Esophagus (tissue), 2 donors: ENCODE data around the gene BCAS1. TPM values are rescaled to one million over a fixed set of nuclear protein-coding genes. Genes with fewer than 3 reads are reported as not detected.
"Not testable (repeated sequence)": the region's sequence is repeated elsewhere in the genome, so short reads cannot be mapped to it uniquely, and the experiment has no call there.

Experiments
- H3K27ac ChIP-seq, 2 donors: one replicate each; pipeline ENCODE4 v1.5.1; 2013; ENCODE audit warnings: low read depth in 2 of 2, mild to moderate bottlenecking in 2 of 2, inconsistent platforms in 1 of 2, low read length in 1 of 2, moderate library complexity in 1 of 2
- H3K27me3 ChIP-seq, 2 donors: one replicate each; pipeline ENCODE4 v1.6.1; 2013; ENCODE audit warnings: low read length in 2 of 2, control low read depth in 1 of 2, mild to moderate bottlenecking in 1 of 2; ENCODE audit not compliant: insufficient read depth in 2 of 2, control insufficient read depth in 1 of 2
- H3K36me3 ChIP-seq, 2 donors: one replicate each; pipeline ENCODE4 v1.6.1; 2013; ENCODE audit warnings: low read length in 1 of 2; ENCODE audit not compliant: control insufficient read depth in 2 of 2, insufficient read depth in 2 of 2
- H3K4me1 ChIP-seq, 2 donors: one replicate each; pipeline ENCODE4 v1.6.1; 2013; ENCODE audit warnings: low read length in 1 of 2; ENCODE audit not compliant: control insufficient read depth in 2 of 2, insufficient read depth in 2 of 2
- H3K4me3 ChIP-seq, 2 donors: one replicate each; pipeline ENCODE4 v1.5.1; 2013; ENCODE audit warnings: low read length in 2 of 2, mild to moderate bottlenecking in 2 of 2, low read depth in 1 of 2, moderate library complexity in 1 of 2
- H3K9me3 ChIP-seq, 2 donors: one replicate each; pipeline ENCODE4 v1.6.1; 2013; ENCODE audit warnings: mild to moderate bottlenecking in 2 of 2, low read depth in 1 of 2, low read length in 1 of 2, moderate library complexity in 1 of 2; ENCODE audit not compliant: control insufficient read depth in 2 of 2, insufficient read depth in 1 of 2
- WGBS, 2 donors: extraction: QIAGEN DNeasy Blood & Tissue Kit; methylation state at CpG; one replicate each; pipeline ENCODE4 v1.1.7; 2013; 5-methylcytosine and 5-hydroxymethylcytosine counted together
- polyA plus RNA-seq, 2 donors: library from polyadenylated mRNA; stranded (reverse); fragments of 200-250 nt; gene quantifications; one replicate each; pipeline ENCODE4 v1.2.3, GENCODE V29; 2013
- donor health status: healthy with polysubstance abuse.
- donor health status: Bipolar disorder and iron deficiency.

BCAS1 gene
- polyA plus RNA-seq, 2 donors = 4.7 to 9.0 TPM

DNA sequence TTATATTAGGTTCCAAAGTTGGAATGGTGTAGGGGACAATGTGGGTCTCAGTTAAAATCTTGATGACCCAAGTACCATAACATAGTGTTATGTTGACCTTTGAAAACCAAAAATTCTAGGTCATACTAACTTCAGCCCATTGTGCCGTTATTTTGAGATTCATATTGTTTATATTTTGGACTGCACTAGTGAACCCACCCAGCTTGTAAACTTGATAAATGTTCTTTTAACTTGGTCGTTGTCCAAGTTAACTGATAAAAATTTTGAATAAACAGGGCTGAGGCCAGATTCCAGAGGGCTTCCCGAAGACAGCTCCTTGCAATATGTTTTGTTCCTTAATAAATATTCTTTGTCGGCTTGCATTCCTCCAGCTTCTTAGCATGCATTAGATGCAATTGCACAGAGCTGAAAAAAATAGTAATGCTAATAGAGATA is 90.3 kb downstream of the BCAS1 start:
- no peak overlapping the region for H3K4me3 ChIP-seq
- no peaks in the 10 kb centered on the region for H3K27me3 ChIP-seq
- 44 to 49% methylated on average over 4 of the region's 4 CpGs for WGBS, 2 donors
- H3K4me1 ChIP-seq = no peaks in the 10 kb centered on the region
- no peaks in the 10 kb centered on the region for H3K36me3 ChIP-seq
- no peaks in the 10 kb centered on the region for H3K9me3 ChIP-seq
- H3K27ac ChIP-seq = no peak overlapping the region

DNA sequence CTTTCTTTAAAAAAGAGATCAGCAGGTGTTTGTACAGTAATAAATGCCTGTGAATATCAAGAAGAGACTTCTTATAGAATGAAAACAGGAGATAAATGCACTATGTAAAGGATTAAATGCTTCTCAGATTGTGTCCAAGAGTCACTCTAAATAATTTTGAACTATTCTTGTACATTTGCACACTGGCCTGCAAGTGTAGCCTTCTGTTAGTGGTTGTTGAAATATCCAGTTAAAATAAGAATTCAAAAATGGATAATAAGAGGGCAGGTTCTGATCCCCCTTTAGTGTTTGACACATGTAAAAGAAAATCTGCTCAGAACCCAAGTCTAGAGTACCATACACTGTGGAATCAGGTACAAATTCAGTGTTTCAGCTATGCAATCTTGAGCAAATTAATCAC is 91.9 kb downstream of the BCAS1 start:
- no peaks in the 10 kb centered on the region for H3K27me3 ChIP-seq
- no peaks in the 10 kb centered on the region for H3K36me3 ChIP-seq
- no peak overlapping the region for H3K27ac ChIP-seq
- no peak overlapping the region for H3K4me3 ChIP-seq
- no peaks in the 10 kb centered on the region for H3K4me1 ChIP-seq
- no peaks in the 10 kb centered on the region for H3K9me3 ChIP-seq

DNA sequence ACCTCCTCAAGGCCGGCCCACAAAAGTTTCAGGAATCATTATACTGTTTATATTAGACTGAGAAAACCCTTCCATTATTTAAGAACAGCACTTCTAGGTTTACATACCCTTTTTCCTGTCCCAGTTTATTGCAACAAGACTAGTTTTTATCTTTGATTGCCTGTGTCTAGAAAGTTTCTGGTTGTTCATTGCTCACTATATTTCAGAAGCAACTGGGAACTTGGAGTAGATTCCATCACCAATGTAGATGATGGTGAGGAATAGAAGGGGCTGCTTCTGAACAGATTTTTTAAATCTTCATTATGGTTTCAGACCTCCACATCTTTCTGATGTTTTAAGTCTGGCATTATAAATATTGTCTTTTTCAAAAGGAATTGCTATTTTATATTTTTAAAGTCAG is 93.0 kb downstream of the BCAS1 start:
- H3K9me3 ChIP-seq = no peaks in the 10 kb centered on the region
- no peak overlapping the region for H3K4me3 ChIP-seq
- H3K27ac ChIP-seq = no peak overlapping the region
- no peaks in the 10 kb centered on the region for H3K36me3 ChIP-seq
- H3K4me1 ChIP-seq = no peaks in the 10 kb centered on the region
- WGBS, 2 donors = 78 to 82% methylated on average over 1 of the region's 1 CpG
- H3K27me3 ChIP-seq = no peaks in the 10 kb centered on the region

DNA sequence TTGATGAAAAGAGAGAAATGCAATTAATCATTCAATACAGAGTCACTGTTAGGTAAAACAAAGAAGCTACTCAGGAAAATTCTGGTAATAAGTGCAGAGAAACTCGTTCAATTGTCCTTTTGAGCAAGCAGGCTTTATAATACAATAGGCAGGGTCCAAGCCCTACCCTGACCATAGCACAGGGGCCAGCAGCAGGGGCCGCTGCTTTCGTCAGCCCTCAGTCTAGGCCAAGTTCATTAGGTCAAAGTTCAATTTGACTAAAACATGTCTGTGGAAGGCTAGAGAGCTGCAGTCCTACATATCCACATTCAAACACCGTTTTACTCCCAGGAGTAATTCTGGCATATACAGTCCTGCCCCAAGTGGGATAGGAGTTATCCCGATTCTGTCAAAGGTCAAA is 94.6 kb downstream of the BCAS1 start:
- Histone ChIP-seq H3K27ac (no peak overlapping the region), H3K9me3 (no peaks in the 10 kb centered on the region), H3K4me1 (no peaks in the 10 kb centered on the region), H3K36me3 (no peaks in the 10 kb centered on the region), H3K4me3 (no peak overlapping the region), H3K27me3 (no peaks in the 10 kb centered on the region)
- 62 to 64% methylated on average over 5 of the region's 5 CpGs for WGBS, 2 donors

DNA sequence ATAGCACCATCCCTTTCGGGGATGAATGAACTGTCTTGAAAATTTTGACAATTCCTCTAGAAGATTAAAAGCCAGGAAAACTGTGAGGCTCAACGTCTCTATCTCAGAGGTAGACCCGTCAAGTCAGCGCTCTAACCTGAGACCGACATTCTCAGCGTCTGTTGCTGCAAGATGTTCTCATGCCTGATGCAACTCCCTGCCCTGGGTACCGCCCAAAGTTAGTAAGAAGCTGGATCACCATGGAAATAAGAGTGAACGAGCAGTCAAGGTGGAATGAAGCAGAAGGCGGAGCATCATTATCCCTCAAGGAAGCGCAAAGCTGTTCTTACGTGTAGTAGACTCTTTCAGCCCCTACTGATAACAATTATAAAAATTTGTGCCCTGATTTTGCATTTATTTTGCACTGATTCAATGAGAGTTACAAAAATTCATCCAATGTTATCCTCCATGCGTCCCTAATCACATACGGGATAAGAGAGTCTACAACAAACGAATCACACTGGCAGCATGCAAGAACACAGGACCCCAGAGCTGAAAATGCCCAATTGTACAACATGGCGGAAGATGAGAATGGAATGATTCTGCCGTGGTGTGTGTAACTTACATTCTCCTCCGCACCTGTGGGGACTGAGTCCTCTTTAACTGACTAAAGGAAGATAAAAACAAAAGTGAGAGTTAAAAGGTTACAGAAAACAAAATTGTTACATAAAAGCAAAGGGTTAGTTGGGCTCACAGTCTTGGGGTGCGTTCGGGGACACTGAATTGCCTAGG is 95.4 kb downstream of the BCAS1 start:
- Histone ChIP-seq H3K4me3 (no peak overlapping the region), H3K27ac (no peak overlapping the region), H3K9me3 (no peaks in the 10 kb centered on the region), H3K4me1 (no peaks in the 10 kb centered on the region), H3K27me3 (no peaks in the 10 kb centered on the region), H3K36me3 (no peaks in the 10 kb centered on the region)
- WGBS, 2 donors = 88 to 89% methylated on average over 19 of the region's 19 CpGs

DNA sequence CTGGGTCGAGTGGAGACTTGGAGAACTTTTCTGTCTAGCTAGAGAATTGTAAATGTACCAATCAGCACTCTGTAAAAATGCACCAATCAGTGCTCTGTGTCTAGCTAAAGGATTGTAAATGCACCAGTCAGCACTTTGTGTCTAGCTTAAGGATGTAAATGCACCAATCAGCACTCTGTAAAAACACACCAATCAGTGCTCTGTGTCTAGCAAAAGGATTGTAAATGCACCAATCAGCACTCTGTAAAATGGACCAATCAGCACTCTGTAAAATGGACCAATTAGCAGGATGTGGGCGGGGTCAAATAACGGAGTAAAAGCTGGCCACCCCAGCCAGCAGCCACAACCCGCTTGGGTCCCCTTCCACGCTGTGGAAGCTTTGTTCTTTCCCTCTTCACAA is 96.5 kb downstream of the BCAS1 start:
- H3K9me3 ChIP-seq, H3K36me3 ChIP-seq, H3K4me3 ChIP-seq, H3K27ac ChIP-seq, H3K27me3 ChIP-seq, H3K4me1 ChIP-seq: not testable (repeated sequence)
- WGBS, 2 donors = 70 to 80% methylated on average over 5 of the region's 5 CpGs

DNA sequence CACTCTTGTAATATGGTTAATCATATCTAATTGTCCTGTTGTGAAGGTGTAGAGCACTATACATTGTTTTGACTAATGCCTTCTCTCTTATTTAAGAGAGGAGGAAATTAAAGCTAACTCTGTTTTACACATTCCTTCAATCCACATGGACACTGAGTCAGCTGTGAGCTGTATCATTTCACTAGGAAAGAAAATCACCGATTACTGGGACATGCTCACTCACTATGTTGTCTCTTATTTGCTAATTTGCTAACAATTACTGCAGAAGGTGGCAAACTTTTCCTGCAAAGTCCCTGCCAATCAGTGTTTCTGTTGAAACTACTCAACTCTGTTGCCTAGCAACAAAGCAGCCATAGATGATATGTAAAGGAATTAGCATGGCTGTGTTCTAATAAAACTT is 98.2 kb downstream of the BCAS1 start:
- Histone ChIP-seq H3K36me3 (no peaks in the 10 kb centered on the region), H3K27me3 (no peaks in the 10 kb centered on the region), H3K27ac (no peak overlapping the region), H3K9me3 (no peaks in the 10 kb centered on the region), H3K4me3 (no peak overlapping the region), H3K4me1 (no peaks in the 10 kb centered on the region)
- WGBS, 2 donors = 76 to 84% methylated on average over 1 of the region's 1 CpG

DNA sequence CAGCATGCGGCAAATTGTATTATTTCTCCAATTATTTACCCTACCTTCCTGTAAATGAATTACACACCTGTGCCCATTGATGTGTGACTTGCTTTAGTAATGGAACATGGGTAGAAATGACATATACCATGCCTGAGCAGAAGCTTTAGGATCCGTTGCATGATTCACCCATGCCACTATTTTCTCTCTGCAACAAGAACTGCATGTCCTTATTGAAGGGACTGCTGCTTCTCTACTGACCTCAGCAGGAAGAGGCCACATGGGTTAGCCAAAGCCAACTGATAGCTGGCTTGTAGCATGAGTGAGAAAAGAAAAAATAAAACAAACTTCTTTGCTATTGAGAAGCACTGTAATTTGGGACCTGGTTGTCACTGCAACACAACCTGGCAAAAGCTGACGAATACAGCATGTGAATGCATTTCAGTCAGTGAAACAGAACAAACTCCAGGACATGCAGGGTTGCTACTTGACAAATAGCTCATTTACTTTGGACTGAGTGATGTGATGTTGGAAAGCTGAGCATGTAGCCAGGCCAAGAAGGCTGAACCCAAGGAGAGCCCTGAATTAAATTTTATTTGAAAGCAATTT is 99.2 kb downstream of the BCAS1 start:
- no peaks in the 10 kb centered on the region for H3K9me3 ChIP-seq
- 74 to 88% methylated on average over 3 of the region's 3 CpGs for WGBS, 2 donors
- H3K4me3 ChIP-seq = no peak overlapping the region
- no peaks in the 10 kb centered on the region for H3K4me1 ChIP-seq
- no peaks in the 10 kb centered on the region for H3K27me3 ChIP-seq
- no peak overlapping the region for H3K27ac ChIP-seq
- no peaks in the 10 kb centered on the region for H3K36me3 ChIP-seq

DNA sequence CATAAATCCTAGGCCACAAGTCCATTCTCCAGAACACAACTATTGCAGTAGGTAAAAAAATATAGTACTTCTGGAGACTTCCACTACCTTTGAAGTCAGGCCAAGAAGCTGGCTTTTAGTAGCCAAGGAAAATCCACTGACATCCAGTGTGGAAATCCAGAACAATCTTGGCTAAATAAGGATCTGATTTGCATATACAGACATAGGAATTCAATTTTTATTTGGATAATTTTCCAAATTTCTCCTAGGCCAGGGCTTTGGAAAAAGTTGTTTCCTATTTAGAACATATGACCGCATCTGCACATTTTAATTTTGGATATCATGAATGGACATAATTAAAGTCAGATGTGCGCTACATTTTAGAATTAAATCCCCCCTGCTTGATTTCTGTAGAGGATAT is 100.2 kb downstream of the BCAS1 start:
- no peak overlapping the region for H3K4me3 ChIP-seq
- H3K4me1 ChIP-seq = no peaks in the 10 kb centered on the region
- H3K27me3 ChIP-seq = no peaks in the 10 kb centered on the region
- 93 to 95% methylated on average over 2 of the region's 2 CpGs for WGBS, 2 donors
- no peaks in the 10 kb centered on the region for H3K9me3 ChIP-seq
- no peaks in the 10 kb centered on the region for H3K36me3 ChIP-seq
- no peak overlapping the region for H3K27ac ChIP-seq

DNA sequence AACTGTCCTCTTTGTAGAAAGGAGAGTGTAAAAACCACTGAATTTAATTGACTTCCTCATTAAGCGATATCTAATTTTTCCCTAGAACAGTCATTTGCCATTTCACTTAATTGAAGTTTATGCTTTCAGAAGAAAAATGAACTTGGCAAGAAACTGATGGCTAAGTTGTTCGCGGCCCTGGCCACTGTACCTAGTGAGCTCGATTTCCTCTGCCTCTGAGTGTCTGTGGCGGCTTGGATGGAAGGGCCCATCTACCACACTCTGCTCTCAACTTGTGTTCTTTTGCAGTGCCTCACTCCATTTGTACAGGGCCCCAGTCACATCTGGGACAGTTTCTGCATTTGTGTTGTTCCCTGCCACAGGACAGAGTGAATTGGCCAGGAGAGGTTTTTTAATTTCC is 102.9 kb downstream of the BCAS1 start:
- Histone ChIP-seq H3K4me1 (no peaks in the 10 kb centered on the region), H3K36me3 (no peaks in the 10 kb centered on the region), H3K4me3 (no peak overlapping the region), H3K9me3 (no peaks in the 10 kb centered on the region), H3K27me3 (no peaks in the 10 kb centered on the region), H3K27ac (no peak overlapping the region)
- WGBS, 2 donors = 92 to 93% methylated on average over 5 of the region's 5 CpGs
